Stimulated activated CD4-positive, alpha-beta T cell treated with anti-CD3 and anti-CD28 coated beads, TNF-alpha, amount 100 ng/mL, for 4 hours (primary cell): ENCODE measurements around the gene CDHR1.

Experiments
- DNase-seq, 3 experiments: peaks; one replicate each; pipeline ENCODE4 v3.0.0-alpha.2; 2020; ENCODE audit warnings: low read depth in 3 of 3

CDHR1 gene

DNA sequence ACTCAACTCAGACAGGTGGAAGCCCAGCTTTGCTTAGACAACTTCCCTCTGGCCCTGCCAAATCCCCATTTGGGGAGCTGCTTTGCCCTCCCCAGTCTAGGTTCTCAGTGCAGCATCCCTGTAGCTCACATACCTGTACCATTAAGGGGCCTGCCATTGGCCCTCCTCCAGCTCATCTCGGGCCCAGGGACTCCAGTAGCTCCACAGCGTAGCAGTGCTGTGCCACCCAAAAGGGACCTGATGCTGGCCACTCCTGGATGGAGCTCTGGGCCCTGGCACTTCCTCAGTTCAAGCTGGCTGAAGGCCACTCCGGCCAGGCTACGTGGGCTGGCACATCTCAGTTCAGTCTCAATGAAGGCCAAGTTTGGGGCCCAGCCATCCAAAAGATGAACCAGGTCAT is 39.6 kb downstream of the CDHR1 start:
- no peak for DNase-seq

DNA sequence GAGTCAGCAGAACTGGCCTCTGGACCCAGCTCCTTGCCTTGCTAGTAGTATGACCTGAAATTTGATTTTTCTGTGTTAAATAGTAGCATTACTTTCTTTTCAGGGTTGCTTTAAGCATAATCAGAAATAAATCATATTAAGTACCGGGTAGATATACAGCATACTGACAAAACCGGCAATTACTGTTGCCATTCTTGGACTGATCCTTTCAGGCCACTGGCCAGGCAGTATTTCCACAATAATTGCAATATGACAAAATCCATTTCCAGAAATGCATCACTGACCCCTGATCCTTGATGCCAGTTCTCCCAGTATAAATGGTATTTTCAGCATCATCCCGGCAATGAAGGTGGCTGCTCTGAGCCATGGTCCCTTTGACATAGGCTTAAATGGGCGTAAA is 40.1 kb downstream of the CDHR1 start:
- no peak for DNase-seq

DNA sequence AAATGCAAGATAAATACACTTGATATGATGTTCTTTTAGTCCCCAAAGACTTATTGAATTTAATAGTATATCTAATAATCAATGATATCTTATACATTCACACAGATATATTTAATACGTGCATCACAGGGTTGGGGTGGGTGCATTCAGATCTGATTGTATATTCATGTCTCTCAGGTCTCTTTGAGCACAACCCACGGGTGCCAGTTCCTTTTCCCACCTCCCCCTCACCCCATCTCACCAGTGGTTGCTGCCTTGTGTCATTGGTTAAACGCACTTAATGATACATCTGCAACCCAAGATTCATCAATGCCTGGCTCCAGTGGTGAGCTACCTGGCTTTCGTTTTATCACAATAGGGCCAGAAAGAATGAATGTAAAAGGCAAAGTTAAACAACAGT is 40.8 kb downstream of the CDHR1 start:
- DNase-seq: no peak

DNA sequence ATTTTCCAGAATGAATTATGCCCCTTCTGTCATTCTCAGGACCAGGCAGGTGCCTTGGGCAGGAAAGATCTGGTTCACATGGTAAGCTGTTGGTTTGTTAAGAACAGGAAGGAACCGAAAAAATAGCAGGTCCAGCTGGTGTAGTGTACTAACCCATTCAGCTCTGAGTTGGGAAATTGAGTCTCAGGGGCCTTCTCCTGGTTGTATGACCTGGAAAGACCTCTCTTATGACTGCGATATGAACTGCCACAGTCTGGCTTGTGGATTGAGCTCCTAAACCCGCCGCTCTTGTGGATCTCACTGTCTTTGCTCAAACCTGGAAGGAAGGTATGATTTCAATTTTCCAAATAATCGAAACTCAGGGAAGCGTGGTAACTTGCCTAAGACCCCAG is 42.5 kb downstream of the CDHR1 start:
- no peak for DNase-seq

DNA sequence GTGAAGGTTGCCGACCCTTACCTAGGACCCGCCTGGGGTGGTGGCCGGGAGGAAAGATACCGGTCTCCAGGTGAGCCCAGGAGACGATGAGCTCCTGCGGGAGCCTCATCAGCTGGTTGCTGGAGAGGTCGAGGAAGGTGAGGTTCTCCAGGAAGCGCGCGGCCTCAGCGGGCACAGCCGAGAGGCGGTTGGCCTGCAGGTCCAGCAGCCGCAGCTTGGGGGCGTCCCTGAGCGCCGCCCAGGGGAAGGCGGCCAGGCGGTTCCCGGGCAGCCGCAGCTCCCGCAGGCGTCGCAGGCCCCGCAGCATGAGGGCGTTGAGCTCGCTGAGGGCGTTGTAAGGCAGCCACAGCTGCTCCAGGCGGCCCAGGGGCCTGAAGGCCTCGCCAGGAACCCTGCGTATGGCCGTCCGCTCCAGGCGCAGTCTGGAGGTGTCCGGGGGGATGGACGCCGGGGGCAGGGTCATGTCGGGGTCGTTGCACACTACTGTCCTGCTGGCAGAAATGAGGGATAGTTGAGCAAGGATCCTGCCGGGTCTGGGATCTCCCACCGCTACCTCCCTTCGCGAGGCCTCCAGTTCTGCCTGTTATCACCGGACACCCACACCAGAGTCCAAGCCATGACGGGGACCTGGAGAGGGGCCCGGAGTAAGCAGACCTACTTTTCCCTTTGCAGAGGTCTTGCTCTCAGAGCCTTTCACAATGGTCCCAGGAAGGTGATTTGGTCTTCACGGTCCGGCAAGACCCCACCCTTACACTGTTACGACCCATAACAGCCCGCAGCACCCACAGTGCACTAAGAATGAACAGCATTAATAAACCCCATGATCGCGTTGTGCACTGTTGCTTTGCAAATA is 43.1 kb downstream of the CDHR1 start:
- DNase-seq: no peak

DNA sequence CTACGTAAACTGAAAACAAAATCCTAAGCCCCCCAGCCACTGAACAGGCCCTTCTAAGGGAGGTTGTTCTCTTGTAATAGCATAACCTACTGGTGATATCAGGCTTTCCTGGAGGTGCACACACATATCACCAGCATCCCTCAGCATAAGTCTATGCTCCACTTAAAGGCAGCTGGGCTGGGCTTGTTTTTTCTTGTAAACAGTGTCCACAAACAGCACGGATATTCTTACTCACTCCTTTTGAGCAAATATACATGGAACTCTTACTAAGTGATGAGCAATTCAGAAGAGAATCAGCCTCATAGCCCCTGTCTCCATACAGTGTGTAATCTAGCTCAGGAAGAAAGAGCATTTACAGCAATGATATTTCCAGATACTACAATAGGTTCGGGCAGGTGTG is 44.6 kb downstream of the CDHR1 start:
- no peak for DNase-seq

DNA sequence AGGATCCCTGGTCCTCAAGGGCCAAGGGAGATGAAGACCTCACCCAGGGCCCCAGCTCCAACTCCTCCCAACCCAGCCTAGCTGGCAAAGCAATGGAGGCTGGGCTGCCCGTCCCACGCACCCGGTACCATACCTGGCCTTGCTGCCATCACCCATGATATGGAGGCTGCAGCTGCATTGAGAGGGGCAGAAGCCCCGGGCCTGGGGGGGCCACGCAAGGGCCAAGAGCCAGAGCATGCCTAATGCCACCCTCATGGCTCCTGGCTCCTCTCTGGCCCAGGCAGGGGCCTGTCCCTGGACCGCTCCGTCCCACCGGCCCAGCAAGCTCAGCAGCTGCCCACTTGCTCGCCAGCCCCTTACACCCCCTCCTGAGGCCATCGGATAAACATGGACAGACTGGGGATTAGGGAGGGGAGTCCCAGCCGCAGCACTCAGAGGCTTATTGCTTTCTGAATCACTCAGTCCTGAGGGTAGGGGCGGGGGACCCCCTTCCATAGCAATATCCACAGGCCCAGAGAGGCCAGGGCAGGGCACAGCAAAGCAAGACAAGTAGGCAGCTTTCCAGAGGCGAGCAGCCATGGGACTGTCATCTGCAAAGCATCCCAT is 47.0 kb downstream of the CDHR1 start, which contains the start of gene LRIT1:
LRIT1 (minus strand) TSS at position 362 of the 606 bp plus-strand sequence; CDS start at position 255, 107 bp downstream.
- no peak for DNase-seq

DNA sequence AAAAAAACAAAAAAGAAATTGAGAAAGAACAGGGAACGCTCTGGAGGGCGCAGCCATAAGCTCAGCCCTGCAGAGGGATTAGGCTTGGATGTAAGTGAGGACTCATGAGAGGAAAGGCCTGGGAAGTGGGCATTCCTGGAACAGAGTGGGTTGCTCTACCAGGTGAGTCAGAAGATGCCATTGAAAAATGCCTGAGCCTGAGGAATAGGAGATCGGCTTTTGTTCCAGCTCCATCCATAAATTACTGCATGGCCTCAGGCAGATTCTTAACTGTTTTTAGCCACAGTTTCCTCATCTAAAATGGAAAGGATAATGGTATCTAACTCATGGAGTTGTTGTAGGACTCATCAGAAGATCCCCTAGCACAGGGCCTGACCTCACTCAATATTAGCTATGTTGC is 49.4 kb downstream of the CDHR1 start:
- DNase-seq: no peak

DNA sequence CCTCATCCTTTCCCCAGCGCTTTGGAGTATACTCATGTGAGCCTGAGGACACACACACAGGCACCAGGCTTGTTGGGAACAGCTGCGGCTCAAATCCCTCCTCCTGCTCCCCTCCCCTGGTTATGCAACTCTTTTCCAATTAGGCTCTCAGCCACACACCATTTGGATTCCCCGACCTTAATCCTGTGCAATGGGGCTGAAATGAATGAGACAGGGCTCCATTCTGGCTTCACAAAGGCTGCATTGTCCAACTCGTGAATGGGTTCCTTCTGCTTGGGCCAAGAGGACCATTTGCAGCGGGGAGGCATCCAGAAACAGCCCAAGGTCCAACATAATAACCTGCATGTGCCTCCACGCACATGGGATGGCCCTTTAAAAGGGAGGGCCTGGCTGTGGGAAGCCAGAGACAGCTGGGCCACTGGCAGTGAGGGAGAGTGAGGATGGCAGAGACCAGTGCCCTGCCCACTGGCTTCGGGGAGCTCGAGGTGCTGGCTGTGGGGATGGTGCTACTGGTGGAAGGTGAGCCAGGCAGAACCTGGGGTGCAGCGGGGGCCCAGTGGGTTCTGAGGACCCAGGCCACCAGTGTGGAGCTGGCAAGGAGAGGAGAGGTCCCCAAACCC is 50.4 kb downstream of the CDHR1 start, which contains the start of gene RGR:
RGR (plus strand) TSS at position 403 of the 620 bp plus-strand sequence; CDS start at position 441, 38 bp downstream.
- DNase-seq: no peak

DNA sequence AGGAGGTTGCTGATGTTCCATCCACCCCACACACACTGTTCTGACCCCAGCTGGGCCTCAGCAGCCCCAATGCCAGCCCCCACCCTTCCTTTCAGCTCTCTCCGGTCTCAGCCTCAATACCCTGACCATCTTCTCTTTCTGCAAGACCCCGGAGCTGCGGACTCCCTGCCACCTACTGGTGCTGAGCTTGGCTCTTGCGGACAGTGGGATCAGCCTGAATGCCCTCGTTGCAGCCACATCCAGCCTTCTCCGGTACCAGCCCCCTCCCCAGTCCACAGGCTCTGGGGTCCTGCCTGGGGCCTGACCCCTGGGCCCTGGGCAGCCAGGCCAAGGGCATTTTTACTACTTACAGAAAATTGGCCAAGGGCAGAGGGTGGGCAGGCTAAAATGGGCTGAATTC is 53.2 kb downstream of the CDHR1 start:
- DNase-seq: no peak

DNA sequence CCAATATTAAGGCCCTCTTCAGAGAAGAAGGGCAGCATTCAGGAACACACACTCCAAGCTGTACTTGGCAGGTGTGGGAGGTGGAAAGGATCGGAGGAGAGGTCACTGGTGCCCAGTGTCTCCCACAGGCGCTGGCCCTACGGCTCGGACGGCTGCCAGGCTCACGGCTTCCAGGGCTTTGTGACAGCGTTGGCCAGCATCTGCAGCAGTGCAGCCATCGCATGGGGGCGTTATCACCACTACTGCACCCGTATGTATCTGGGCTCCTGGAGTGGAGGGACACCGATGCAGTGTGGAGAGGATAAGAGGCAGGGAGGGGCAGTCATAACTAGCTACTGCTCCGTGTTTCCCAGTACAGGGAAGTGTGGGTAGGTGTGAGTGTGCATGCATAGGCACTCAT is 54.5 kb downstream of the CDHR1 start:
- no peak for DNase-seq

DNA sequence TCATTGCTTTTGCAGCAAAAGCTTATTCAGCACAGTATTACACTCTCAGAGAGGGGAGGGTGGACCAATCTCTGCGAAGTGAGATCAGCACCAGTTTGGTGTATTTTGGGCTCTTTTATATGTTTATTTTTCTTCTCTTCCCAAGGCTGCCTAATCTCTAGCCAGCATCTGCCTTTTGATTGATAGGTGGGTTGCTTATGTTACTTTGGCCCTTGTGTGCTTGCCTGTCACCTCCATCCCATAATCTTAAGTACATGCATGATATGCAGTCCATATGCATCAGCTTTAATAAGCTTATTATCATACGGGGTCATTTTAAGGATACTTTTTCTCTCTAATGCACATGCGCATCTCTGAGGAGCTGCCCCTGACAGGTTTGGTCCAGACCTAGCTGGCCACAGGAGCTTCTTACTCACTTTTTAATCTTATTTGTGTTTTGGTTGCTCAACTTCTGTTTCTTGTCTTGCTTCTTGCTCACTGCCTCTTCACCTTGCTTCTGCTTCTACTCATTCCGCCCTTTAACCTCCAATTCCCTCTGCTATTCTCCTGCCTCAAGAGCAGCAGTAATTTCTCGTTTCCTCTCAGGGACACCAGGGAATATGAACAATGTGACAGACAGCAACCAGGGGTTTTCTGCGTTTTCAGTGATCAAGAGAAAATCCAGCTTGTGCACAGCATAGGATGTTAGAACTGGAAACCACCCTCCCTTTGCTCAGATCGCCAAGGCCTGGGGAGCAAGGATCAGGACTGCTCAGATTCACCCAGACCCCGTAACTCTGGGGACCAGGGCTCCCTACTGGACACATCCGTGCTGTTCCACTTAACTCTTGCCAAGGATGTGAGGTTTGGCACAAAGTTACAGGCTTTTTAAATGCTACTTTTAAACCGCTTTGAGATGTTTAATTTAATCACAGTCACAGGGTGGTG is 60.5 kb downstream of the CDHR1 start:
- DNase-seq: no peak

DNA sequence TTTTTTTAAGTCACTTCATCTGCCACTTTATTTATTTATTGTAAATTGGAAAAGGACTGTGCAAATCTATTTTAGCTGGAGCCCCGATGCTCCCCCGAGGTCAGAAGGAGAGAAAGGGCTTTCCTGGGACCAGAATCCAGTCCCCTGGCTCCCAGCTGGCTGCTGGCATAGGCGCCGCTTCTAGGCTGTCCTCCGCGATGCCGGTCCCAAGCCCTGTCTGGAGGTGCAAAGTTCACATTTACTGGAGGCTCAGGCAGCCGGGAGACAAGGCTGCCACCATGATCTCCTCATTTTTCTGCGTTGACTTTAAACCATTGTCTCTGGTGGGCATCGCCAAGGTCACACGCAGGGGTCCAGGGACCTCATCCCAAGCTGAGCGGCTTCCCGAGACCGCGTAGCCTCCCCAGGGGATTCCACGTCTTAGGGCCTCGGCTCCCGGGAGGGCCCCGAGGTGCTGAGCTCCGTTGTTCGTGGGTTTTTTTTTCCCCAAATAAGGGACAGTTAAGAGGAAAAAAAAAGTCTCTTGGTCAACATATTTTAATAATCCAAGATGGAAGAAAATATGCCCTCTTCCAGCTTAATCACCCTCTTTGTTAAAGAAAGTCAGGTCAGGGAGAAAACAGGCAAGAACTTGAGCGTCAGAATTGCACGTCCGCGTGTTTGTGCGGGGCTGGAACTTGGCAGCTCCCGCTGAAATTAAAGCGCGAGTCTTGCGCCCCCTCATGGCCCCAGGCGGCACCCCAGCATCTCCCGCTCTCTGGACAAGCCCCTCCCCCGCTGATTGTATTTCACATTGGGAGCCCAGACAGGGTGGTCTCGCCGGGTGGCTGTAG is 62.4 kb downstream of the CDHR1 start:
- peak in 1 of 3 experiments; percentile 3 for DNase-seq

DNA sequence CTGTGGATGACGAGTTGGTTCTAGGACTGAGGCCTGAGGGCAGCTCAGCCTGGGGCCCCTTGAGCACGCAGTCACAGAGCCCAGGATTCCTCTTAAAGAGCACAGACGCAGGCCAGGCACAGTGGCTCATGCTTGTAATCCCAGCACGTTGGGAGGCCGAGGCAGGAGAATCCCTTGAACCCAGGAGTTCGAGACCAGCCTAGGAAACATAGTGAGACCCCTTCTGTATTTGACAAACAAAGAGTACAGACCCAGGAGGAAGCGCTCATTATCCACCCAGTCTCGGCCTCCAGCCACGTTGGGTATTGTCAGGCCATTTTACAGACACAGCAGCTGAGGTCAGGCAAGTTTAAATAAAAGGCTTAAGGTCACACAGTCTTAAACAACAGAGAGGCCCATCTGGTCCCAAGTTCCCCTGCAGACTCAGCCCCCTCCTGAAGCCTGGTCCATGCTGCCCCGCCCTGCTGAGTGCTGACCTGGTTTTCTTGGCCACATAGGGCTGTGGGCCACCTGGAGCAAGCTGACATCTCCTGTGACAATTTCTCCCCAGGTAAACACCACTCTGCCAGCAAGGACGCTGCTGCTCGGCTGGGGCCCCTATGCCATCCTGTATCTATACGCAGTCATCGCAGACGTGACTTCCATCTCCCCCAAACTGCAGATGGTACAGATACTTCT is 63.1 kb downstream of the CDHR1 start:
- no peak for DNase-seq

DNA sequence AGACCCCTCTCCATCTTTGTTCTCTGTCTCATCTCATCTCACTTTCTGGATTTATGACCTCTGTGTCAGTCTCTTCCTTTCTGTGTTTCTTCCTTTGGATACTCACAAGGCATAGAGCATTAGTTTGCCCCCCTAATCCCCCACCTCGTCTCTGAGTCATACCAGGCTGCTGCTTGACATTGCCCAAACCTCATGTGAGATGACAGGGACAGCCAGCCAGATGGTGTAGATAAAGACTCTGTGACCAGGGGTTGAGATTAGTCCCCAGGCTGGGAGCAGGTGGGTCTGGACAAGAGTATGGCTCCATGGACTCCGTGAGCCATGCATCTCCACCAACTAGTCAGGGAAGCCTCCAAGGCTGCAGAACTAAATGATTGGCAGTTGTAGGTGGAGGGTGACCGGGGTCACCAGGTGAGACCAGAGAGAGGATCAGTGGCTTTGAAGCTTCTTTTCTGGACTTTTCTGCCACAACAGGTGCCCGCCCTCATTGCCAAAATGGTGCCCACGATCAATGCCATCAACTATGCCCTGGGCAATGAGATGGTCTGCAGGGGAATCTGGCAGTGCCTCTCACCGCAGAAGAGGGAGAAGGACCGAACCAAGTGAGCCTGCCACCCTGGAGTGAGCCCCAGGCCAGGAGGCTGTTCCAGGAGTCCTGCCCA is 63.8 kb downstream of the CDHR1 start:
- DNase-seq: no peak

DNA sequence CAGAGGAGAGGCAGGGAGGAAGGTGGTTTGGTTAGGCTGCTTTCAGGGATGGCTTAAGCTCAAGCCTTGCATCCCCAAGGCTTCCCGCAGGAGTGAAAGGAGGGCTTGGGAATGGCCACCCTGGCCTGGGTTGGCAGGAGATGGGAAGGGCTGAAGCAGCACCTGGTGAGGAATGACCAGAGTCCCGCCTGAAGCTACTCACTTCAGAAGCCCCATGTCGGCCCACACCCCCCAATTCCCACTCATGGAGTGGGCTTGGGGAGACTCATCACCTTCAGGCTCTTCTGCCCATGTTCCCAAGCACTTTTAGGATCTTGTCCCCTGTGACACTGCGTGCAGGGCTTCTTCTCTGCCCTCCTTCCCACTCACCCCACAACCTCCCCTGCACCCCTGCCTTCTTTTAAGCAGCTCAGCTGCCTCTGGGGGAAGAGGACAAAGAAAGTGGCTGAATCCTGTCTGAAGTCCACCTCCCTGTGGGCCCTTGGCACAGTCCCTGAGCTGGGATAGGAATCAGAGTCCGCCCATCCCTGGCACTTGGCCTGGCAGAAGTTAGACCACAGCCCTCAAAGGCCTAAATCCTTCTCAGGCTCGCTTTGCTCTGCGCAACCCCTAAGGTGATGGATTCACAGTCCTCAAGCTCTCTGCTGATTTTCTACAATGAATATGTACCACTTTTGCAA is 67.0 kb downstream of the CDHR1 start:
- no peak for DNase-seq

DNA sequence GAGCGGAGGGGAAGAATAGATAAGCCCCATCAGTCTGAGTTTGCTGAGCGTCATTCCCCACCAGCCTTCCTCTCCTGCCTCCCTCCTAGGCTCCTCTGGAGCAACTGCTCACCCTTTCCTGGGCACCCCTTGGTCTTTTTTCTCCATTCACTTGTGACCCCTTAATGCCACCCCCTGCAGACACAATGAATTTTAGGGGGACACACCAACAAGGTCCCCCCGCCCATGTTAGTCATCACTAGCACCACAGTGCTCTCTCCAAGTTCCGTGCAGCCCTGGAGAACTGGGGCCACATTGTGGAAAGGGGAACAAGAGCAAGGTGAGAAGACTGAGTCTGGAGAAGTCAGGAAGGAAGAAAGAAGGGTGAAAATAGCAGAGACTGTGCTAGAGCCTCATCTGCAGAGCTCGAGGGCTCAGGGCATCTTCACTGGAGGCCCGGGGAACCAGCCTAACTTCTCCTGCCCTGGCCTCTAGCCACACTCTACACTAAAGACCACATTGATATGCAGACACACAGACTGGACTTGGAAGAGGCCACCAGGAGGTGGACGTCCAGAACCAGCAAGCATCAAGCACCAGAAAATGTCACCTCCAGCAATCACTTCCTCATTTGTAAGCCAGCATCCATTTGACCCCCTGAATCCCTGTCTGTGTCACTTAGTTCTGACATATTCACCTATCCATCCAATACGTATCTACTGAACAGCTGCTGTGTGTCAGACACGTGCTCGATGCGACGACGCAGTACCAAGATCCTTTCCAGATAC is 68.0 kb downstream of the CDHR1 start:
- DNase-seq: no peak

DNA sequence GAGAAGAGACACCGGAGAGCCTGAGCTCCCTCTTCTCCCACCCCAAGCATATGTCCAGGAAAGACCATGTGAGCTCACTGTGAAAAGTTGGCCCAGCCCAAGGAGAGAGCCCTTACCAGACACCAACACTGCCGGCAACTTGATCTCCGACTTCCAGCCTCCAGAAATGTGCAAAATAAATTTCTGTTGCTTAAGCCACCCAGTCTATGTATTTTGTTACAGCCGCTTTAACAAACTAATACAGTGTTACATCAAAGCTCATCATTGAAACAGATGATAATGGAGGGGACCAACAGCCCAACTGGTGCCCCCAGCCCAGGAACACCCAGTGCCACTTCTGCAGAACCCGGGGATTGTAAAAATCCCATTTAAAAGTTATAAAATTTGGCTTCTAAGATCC is 69.4 kb downstream of the CDHR1 start:
- no peak for DNase-seq
